Esophagus squamous epithelium (tissue), 4 donors: ENCODE data around the gene FAM187B.

Experiments used
- CTCF ChIP-seq, 6 experiments: fragments of 450-650 bp in 4 of 6; fragments of 200-600 bp in 2 of 6; sonication (generic) in 2 of 6; IDR thresholded peaks; one replicate each; pipeline ENCODE4 v1.5.1; 2016 to 2019; ENCODE audit warnings: antibody characterized with exemption in 6 of 6, mild to moderate bottlenecking in 4 of 6, moderate library complexity in 4 of 6
- POLR2A ChIP-seq, 4 donors: fragments of 450-650 bp; IDR thresholded peaks; one replicate each; pipeline ENCODE4 v1.6.1; 2017; ENCODE audit warnings: antibody characterized with exemption in 4 of 4, mild to moderate bottlenecking in 4 of 4, moderate library complexity in 3 of 4

- TF ChIP-seq CTCF (IDR thresholded peaks at IDR 0.05) (no peak), POLR2A (IDR thresholded peaks at IDR 0.05) (no peak)
Observed at GRCh38 chr19:35222373-35223015, 6.0 kb downstream of the FAM187B start.
